Measurements from ENCODE around the gene FILIP1.
"Not testable (repeated sequence)": the region's sequence is repeated elsewhere in the genome, so short reads cannot be mapped to it uniquely, and the experiment has no call there.

Gene FILIP1

GRCh38 chr6:75415804-75416203 lies 77.8 kb downstream of the FILIP1 start:
- no peak for DNase-seq

GRCh38 chr6:75414445-75415021 lies 79.1 kb downstream of the FILIP1 start:
- no peak for DNase-seq

GRCh38 chr6:75412969-75413662 lies 80.5 kb downstream of the FILIP1 start:
- DNase-seq = no peak

- DNase-seq = not testable (repeated sequence)
Measured at GRCh38 chr6:75410564-75410963, 83.0 kb downstream of the FILIP1 start.

- DNase-seq = no peak
Measured at GRCh38 chr6:75409928-75410327, 83.7 kb downstream of the FILIP1 start.

- no peak for DNase-seq
Measured at GRCh38 chr6:75409286-75409685, 84.3 kb downstream of the FILIP1 start.

- DNase-seq = no peak
Measured at GRCh38 chr6:75403563-75404080, 90.0 kb downstream of the FILIP1 start.

- DNase-seq = no peak
Measured at GRCh38 chr6:75402296-75402695, 91.3 kb downstream of the FILIP1 start.

GRCh38 chr6:75397656-75398465 lies 95.7 kb downstream of the FILIP1 start:
- DNase-seq = no peak

- DNase-seq = no peak
Measured at GRCh38 chr6:75397171-75397570, 96.4 kb downstream of the FILIP1 start.

- DNase-seq = no peak
Measured at GRCh38 chr6:75396005-75396800, 97.4 kb downstream of the FILIP1 start.

- no peak for DNase-seq
Measured at GRCh38 chr6:75393806-75394205, 99.8 kb downstream of the FILIP1 start.

GRCh38 chr6:75391276-75391675 lies 102.3 kb downstream of the FILIP1 start:
- no peak for DNase-seq

GRCh38 chr6:75386050-75386770 lies 107.4 kb downstream of the FILIP1 start:
- DNase-seq = no peak

GRCh38 chr6:75384116-75384515 lies 109.5 kb downstream of the FILIP1 start:
- DNase-seq = no peak

- DNase-seq = no peak
Measured at GRCh38 chr6:75382634-75382900, 111.0 kb downstream of the FILIP1 start.

- DNase-seq = no peak
Measured at GRCh38 chr6:75381877-75382633, 111.5 kb downstream of the FILIP1 start.

- DNase-seq = no peak
Measured at GRCh38 chr6:75379536-75379935, 114.1 kb downstream of the FILIP1 start.

- no peak for DNase-seq
Measured at GRCh38 chr6:75378101-75378500, 115.5 kb downstream of the FILIP1 start.

GRCh38 chr6:75377386-75377785 lies 116.2 kb downstream of the FILIP1 start:
- DNase-seq = no peak

GRCh38 chr6:75376347-75377024 lies 117.1 kb downstream of the FILIP1 start:
- DNase-seq = no peak
